Measurements from ENCODE around the gene TSPEAR.
A peak's percentile ranks its signal among the peaks of the same experiment; 100 is the strongest.

TSPEAR gene

DNA sequence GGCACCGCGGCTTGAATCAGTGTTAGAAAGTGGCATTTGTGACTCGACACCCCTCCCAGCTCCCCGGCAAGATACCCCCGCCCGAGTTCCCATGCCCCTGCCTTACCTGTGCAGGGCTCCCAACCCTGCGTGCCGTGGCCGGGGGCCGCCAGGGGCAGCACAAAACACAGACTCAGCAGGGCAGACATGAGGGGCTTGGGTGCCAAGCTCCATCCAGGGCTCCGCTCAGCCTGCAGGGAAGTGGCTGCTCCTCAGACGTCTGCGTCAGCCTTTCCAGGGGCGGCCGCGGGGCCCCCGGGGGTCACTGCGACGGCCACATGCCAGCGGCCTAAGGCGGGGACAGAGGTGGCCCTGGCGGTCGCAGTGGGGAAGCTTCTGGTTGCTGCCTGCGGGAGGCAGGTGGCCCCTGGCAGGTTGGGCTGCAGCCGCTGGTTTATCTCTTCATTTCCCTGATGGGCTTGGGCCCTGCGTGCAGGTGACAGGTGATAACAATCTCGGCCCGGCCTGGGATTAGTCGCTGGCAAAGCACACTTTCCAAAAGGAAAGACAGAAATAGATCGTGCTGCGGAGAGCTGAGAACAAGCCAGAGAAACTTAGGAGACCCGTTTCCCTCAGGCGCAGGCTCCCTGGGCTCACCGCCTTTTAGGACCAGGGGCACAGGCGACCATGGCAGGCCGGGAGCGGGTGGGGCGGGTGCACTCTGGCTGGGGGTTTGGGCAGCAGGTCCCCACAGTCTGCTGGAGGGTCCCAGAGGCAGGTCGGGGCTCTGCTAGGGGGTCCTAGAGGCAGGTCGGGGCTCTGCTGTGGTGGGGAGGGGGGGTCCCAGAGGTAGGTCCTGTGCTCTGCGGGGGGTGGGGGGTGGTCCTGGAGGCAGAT, at the start of gene TSPEAR:
TSPEAR (minus strand) TSS at position 246 of the 876 bp plus-strand sequence; CDS start at position 188, 58 bp downstream.
- peak; percentile 3 for DNase-seq

GRCh38 chr21:44760376-44760775, 49.0 kb upstream of the TSPEAR start:
- DNase-seq = no peak

- DNase-seq = no peak
Measured at GRCh38 chr21:44759628-44760285, 48.4 kb upstream of the TSPEAR start.

DNA sequence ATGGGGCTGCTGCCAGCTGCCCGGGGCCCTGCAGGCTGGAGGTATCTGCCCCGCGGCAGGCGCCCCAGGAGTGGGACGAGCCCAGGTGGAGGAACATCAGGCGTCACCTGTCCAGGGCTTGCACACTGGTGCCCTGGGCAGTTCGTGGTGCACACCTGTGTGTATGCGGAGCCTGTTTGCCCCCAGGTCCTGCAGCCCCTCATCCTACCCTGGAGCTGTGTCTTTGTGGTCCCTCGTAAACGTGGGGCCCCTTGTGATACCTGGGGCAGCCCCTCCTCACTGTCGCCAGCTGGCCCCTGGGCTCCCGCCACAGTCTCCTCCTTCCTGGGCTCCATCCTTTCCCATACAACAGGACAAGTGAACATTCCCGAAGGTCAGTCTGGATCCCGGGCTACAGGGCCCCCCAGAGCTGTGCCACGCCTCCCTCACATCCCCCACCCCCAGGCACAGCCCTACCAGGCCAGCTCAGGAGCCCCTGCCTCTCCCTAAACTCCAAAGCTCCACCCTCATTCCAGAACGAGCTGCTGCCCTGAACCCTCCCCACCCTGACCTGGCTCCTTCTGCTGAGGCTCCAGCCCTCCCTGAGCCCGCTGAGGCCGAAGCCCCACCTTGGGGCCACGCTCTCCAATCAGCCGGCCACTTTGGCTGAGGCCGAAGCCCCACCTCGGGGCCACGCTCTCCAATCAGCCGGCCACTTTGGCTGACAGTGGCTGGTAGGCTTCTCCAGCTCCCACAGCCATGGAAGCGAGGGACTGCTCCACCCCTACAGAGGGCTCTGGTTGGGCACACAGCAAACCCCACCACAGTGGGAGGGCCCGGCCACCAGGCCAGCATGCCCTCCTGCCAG, 47.6 kb upstream of the TSPEAR start:
- DNase-seq = no peak

- no peak for DNase-seq
Measured at GRCh38 chr21:44758141-44758561, 46.8 kb upstream of the TSPEAR start.

GRCh38 chr21:44757731-44758130, 46.4 kb upstream of the TSPEAR start:
- no peak for DNase-seq

DNA sequence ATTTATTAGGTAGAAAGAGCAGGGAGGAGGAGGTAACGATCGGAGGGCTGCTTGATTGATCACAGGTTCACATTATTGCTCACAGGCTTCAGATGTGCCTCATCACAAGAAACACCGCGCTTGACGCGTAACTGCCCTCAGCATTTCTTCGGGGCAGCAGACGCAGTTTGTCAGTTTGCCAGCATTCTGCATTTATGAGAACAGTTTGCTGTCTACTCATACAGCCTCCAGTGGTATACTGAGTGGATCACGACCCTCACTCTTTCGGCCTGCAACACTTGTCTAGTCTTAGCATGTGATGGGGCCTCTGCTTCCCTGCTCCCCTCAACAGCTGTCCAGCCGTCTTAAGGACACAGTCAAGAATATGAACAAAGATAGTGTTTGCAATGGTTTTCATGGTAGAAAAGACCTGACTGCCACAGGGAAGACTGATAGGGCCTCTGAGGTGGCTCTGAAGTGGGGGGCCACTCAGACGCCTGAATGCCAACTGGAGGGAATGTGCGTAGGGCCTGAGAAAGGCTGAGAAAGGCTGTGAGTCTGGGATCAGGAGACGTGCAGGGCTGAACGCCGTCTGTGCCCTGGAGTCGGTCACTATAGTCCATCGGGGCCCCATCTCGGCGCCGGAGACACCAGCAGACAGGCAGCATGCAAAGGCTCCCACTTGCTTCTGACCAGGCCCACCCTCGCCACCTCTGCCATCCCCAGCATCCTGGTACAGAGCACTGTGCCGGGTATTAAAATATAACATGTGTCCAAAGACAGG, 45.2 kb upstream of the TSPEAR start:
- DNase-seq = no peak

- DNase-seq = no peak
Measured at GRCh38 chr21:44755227-44755626, 43.9 kb upstream of the TSPEAR start.

DNA sequence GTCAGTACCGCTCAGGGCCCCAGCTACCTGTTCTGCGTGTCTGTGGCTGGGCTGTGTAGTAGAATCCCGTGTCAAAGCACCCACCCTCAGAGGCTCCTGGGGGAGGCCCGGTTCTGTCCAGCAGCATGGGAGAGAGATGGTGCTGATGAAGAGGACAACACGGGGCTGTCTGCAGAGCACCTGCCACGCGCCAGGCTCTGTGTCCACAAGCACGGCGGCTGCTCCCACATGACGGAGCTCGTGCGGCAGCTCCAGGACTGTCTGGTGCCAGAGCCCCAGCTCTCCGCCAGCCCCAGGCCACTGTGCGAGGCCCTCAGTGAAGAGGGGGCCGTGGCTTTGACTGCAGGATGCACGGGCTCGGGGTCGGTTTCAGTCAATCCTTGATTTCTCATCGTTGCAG, 42.0 kb upstream of the TSPEAR start:
- no peak for DNase-seq

DNA sequence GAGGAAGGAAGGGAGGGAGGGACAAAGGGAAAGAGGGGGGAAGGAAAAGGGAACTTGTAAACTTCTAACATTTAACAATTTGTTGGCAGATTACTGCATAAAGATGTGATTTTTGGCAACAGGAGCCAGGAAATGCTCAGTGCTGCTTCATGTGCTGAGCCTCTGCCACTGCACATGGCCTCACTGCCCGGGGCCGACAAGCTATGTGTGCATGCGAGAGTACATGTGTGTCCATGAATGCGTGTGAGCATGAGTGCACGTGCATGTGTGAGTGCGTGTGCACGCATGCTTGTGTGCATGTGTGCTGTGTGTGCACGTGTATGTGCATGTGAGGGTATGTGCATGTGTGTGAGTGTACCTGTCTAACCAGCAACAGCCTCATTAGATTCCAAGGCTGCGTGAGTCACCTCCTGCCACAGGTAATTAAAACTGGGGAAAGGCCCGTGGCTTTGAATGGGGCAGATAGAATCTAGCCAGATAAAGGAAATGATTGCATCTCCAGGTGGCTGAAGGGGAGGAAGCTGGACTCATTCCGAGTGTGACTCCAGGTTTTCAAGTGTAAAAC, 41.4 kb upstream of the TSPEAR start:
- no peak for DNase-seq

GRCh38 chr21:44751799-44752636, 40.6 kb upstream of the TSPEAR start:
- DNase-seq = no peak

DNA sequence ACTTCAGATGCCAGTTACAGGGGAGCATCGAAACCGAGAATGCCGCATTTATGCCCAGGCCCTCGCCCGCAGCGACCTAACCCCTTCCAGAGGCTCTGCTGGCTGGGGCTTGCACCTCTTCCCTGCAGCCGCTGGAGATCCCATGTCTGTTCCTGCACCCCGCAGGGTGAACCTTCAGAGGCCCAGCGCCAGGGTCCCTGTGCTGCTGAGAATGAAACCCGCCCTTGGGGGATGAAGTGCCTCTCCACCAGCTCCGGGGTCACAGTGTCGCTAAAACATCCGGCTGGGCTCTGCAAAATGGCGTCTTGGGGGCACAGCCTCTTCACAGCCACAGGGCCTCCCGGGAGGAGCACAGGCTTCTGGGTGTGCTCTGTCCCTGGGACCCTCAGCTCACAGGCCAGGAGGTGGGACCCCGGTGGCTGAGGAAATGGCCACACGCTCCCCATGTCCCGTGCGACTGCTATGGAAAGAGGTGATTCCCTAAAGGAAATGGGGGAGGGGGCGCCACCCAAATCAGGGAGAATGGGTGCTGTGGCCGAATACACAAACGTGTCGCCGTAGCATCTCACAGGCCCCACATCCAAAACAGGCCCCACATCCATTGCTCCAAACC, 39.9 kb upstream of the TSPEAR start:
- DNase-seq = no peak

DNA sequence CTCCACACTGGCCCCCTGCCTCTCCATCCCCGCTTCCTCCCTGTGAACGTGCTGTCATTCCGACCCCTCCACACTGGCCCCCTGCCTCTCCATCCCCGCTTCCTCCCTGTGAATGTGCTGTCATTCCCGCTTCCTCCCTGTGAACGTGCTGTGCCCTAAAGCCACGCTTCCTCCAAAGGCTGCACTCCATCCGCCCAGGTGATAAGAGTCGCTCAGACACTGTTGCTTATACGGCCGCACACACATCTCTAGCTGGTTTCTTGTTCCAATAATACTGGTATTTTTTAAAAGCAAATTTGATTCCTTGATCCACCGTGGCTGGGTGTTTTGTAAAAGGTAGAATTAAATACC, 39.3 kb upstream of the TSPEAR start:
- DNase-seq = no peak

GRCh38 chr21:44749759-44750674, 38.6 kb upstream of the TSPEAR start:
- no peak for DNase-seq

GRCh38 chr21:44749116-44749758, 37.9 kb upstream of the TSPEAR start:
- no peak for DNase-seq

DNA sequence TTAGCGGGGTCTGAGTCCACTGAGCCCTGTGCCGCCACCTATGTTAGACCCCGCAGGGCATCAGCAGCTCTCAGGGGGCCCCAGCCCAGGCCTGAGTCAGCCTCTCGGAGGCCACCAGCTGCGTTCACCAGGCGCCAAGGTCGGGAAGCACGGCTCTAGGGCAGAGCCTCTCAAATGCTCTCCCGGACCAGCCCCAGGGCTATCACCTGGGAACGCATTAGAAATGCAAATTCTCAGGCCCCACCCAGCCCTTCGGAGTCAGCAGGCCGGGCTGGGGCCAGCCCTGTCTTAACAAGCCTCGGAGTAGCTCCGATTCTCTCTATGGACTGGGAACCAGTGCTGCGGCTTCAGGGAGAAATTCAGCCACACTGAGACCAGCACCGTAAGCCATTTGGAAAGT, 37.2 kb upstream of the TSPEAR start:
- no peak for DNase-seq

GRCh38 chr21:44742418-44743153, 31.2 kb upstream of the TSPEAR start:
- peak; percentile 19 for DNase-seq

- DNase-seq = no peak
Measured at GRCh38 chr21:44741921-44742320, 30.5 kb upstream of the TSPEAR start.

GRCh38 chr21:44740742-44741141, 29.4 kb upstream of the TSPEAR start:
- DNase-seq = no peak
